ENCODE results near the gene CYP24A1. TPM values are rescaled to one million over a fixed set of nuclear protein-coding genes. Genes with fewer than 3 reads are reported as not detected.

CYP24A1 gene
- total and polyA plus RNA-seq, 11 donors: not detected

DNA sequence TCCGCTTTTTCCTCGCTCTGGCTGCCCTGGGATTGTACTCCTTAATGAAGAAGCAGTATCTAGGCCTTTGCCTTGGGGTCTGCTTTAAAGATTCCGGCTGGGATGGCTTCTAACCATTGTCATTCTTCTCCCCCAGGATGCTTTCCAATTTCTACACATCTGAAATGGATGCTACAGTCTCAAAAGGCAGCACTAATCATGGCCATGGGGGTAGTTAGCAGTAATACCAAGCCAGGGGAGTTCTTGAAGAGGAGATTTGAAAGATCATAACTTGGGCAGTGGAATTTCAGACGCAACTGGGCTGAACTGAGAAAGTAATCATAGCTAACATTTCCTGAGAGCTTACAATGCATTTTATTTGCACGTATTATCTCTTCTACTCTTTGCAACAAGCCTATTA is 30.7 kb upstream of the CYP24A1 start:
- Histone ChIP-seq H3K4me3 (no peak overlapping the region), H3K27ac (no peak overlapping the region), H3K4me1 (peaks cover 0 to 18% (median 10%) of the 10 kb centered on the region in 12 donors), H3K36me3 (no peaks in the 10 kb centered on the region), H3K9me3 (no peaks in the 10 kb centered on the region), H3K27me3 (no peaks in the 10 kb centered on the region)
- DNase-seq: no peak
- ATAC-seq: no peak
- WGBS, 4 donors: 87 to 93% (median 91%) methylated on average over 5 of the region's 5 CpGs
- intact Hi-C loops (cut with DNase I): loop anchor here in 3 of 10 donors (5.0 to 10.0 kb wide), 2 partner anchors 443 to 630 kb away; no protein-coding TSS in a partner anchor
- TF ChIP-seq, protein P1, sequence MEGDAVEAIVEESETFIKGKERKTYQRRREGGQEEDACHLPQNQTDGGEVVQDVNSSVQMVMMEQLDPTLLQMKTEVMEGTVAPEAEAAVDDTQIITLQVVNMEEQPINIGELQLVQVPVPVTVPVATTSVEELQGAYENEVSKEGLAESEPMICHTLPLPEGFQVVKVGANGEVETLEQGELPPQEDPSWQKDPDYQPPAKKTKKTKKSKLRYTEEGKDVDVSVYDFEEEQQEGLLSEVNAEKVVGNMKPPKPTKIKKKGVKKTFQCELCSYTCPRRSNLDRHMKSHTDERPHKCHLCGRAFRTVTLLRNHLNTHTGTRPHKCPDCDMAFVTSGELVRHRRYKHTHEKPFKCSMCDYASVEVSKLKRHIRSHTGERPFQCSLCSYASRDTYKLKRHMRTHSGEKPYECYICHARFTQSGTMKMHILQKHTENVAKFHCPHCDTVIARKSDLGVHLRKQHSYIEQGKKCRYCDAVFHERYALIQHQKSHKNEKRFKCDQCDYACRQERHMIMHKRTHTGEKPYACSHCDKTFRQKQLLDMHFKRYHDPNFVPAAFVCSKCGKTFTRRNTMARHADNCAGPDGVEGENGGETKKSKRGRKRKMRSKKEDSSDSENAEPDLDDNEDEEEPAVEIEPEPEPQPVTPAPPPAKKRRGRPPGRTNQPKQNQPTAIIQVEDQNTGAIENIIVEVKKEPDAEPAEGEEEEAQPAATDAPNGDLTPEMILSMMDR (IDR thresholded peaks at IDR 0.05): no peak
- TF ChIP-seq POLR2A (IDR thresholded peaks at IDR 0.05): no peak

- DNase-seq: no peak
- Histone ChIP-seq H3K27me3 (no peaks in the 10 kb centered on the region), H3K4me3 (no peak overlapping the region), H3K36me3 (no peaks in the 10 kb centered on the region), H3K27ac (no peak overlapping the region), H3K9me3 (no peaks in the 10 kb centered on the region), H3K4me1 (peaks cover 0 to 14% (median 6%) of the 10 kb centered on the region in 12 donors)
- intact Hi-C loops (cut with DNase I): loop anchor here in 3 of 10 donors (5.0 to 10.0 kb wide), 2 partner anchors 443 to 629 kb away; no protein-coding TSS in a partner anchor
- TF ChIP-seq, protein P1 (IDR thresholded peaks at IDR 0.05): no peak
- no peak for TF ChIP-seq POLR2A (IDR thresholded peaks at IDR 0.05)
- no peak for ATAC-seq
- 68 to 82% (median 79%) methylated on average over 6 of the region's 6 CpGs for WGBS, 4 donors
These were observed 30.3 kb upstream of the CYP24A1 start for GRCh38 chr20:54204063-54204462.

DNA sequence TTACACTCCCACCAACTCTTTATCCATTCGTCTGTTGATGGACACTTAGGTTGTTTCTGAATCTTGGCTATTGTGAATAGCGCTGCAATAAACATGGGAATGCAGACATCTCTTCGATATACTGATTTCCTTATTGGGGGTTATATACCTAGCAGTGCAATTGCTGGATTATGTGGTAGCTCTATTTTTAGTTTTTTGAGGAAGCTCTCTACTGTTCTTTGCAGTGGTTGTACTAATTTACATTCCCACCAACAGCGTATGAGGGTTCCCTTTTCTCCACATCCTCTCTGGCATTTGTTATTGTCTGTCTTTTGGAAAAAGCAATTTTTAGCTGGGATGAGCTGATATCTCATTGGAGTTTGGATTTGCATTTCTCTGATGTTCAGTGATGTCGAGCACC is 29.5 kb upstream of the CYP24A1 start:
- H3K36me3 ChIP-seq: no peaks in the 10 kb centered on the region
- no peaks in the 10 kb centered on the region for H3K27me3 ChIP-seq
- ATAC-seq: no peak
- H3K4me1 ChIP-seq: peaks cover 0 to 7% (median 0%) of the 10 kb centered on the region in 12 donors
- no peak for TF ChIP-seq POLR2A (IDR thresholded peaks at IDR 0.05)
- TF ChIP-seq, protein P1 (IDR thresholded peaks at IDR 0.05): no peak
- WGBS, 4 donors: 58 to 87% (median 76%) methylated on average over 5 of the region's 5 CpGs
- DNase-seq: no peak
- no peak overlapping the region for H3K27ac ChIP-seq
- H3K9me3 ChIP-seq: no peaks in the 10 kb centered on the region
- intact Hi-C loops (cut with DNase I): loop anchor here in 3 of 10 donors (5.0 to 10.0 kb wide), 2 partner anchors 444 to 628 kb away; no protein-coding TSS in a partner anchor
- H3K4me3 ChIP-seq: no peak overlapping the region

DNA sequence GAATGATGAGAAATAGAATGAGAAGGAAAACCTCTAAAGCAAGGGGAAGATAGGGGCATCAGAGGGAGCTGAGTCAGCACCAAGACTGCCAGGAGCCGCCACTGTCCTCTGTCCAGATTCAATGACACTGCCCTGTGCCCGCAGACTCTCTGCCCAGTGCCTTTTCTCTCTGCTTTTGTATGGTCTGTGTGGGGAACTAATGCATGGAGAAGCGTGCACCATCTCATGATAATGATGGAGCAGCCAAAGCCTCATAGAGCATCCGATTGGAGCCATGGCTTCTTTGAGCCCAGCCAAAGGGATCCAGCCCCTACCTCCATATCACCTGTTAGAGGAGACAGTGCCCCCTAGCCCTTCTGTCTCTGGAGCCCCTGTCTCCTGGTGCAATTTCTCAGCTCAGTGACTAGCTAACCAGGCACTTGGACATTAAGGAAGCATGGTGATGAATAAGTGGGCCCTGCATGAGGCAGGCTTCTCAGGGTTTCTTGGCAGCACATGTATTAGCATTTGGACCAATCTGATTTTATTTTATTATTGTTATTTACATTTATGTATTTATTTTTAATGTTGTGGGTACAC is 27.6 kb upstream of the CYP24A1 start:
- no peak for TF ChIP-seq POLR2A (IDR thresholded peaks at IDR 0.05)
- TF ChIP-seq, protein P1 (IDR thresholded peaks at IDR 0.05): no peak
- Histone ChIP-seq H3K27ac (no peak overlapping the region), H3K4me1 (peaks cover 0 to 4% (median 0%) of the 10 kb centered on the region in 12 donors), H3K9me3 (no peaks in the 10 kb centered on the region), H3K4me3 (no peak overlapping the region), H3K27me3 (no peaks in the 10 kb centered on the region), H3K36me3 (no peaks in the 10 kb centered on the region)
- ATAC-seq: no peak
- DNase-seq: no peak
- intact Hi-C loops (cut with DNase I): loop anchor here in 4 of 10 donors (2.0 to 10.0 kb wide), 3 partner anchors 103 to 627 kb away; no protein-coding TSS in a partner anchor
- 67 to 91% (median 77%) methylated on average over 4 of the region's 4 CpGs for WGBS, 4 donors

All from heart left ventricle (tissue), 16 donors.